ENCODE results near the gene ERC1. TPM values are rescaled to one million over a fixed set of nuclear protein-coding genes. Genes with fewer than 3 reads are reported as not detected.

Gene ERC1
- total and polyA plus RNA-seq, 2 experiments from 2014 or later = 18.4 to 29.7 TPM

DNA sequence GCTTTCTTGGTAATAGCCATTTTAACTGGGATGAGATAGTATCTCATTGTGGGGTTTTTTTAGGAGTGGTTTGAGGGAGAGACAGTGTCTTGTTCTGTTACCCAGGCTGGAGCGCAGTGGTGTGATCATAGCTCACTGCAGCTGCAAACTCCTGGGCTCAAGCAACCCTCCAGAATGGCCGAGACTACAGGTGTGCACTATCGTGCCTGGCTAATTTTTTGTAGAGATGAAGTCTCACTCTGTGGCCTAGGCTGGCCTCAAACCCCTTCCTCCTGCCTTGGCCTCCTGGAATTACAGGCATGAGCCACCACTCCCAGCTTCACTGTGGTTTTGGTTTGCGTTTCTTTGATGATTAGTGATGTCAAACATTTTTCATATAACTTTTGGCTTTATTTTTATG lies 293.6 kb downstream of the ERC1 start:
- peaks cover 21% of the 10 kb centered on the region for H3K4me1 ChIP-seq (ENCODE audit: insufficient read depth)
- no peaks in the 10 kb centered on the region for H3K27me3 ChIP-seq
- no peak overlapping the region for H3K27ac ChIP-seq
- TF ChIP-seq EZH2phosphoT487 (IDR thresholded peaks at IDR 0.05; ENCODE audit: low read depth, severe bottlenecking, unreplicated experiment) (no peak), EZH2 (IDR thresholded peaks at IDR 0.05; ENCODE audit: borderline replicate concordance) (no peak)
- TF ChIP-seq, protein P1, sequence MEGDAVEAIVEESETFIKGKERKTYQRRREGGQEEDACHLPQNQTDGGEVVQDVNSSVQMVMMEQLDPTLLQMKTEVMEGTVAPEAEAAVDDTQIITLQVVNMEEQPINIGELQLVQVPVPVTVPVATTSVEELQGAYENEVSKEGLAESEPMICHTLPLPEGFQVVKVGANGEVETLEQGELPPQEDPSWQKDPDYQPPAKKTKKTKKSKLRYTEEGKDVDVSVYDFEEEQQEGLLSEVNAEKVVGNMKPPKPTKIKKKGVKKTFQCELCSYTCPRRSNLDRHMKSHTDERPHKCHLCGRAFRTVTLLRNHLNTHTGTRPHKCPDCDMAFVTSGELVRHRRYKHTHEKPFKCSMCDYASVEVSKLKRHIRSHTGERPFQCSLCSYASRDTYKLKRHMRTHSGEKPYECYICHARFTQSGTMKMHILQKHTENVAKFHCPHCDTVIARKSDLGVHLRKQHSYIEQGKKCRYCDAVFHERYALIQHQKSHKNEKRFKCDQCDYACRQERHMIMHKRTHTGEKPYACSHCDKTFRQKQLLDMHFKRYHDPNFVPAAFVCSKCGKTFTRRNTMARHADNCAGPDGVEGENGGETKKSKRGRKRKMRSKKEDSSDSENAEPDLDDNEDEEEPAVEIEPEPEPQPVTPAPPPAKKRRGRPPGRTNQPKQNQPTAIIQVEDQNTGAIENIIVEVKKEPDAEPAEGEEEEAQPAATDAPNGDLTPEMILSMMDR (IDR thresholded peaks at IDR 0.05; ENCODE audit: poor library complexity) = no peak
- H3K4me2 ChIP-seq = no peak overlapping the region
- 88% methylated on average over 4 of the region's 4 CpGs for WGBS (ENCODE audit: low lambda C conversion rate, missing lambda C conversion rate)
- no peaks in the 10 kb centered on the region for H3K9me3 ChIP-seq (ENCODE audit: low read depth)
- no peak overlapping the region for H3K4me3 ChIP-seq
- H3K36me3 ChIP-seq (replicated peaks; ENCODE audit: insufficient read depth, low read depth) = no peaks in the 10 kb centered on the region
- H3K79me2 ChIP-seq = no peaks in the 10 kb centered on the region
- H4K20me1 ChIP-seq (ENCODE audit: insufficient read depth, poor library complexity, severe bottlenecking) = no peaks in the 10 kb centered on the region
- H2AFZ ChIP-seq = no peak overlapping the region
- H3K9me2 ChIP-seq (replicated peaks; ENCODE audit: insufficient read depth) = no peaks in the 10 kb centered on the region
- DNase-seq (ENCODE audit: low spot score) = no peak

DNA sequence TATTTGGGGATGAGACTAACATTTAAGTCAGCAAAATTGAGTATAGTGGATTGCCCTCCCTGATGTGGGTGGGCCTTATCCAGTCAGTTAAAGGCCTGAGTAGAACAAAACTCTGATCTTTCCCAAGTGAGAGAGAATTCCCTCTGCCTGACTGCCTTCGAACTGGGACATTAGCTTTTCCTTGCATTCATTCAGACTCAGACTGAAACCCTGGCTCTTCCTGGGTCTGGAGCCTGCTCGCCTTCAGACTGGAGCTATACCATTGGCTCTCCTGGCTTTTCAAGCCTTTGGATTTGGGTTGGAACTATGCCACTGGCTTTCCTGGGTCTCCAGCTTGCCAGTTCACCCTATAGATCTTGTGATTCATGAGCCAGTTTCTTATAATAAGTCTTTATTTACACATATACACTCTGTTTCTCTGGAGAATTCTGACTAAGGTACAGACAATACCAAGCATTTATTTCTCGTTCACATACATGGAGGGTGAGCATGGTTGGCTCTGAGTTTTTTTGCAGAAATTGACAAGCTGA lies 296.5 kb downstream of the ERC1 start:
- Histone ChIP-seq H3K4me3 (no peak overlapping the region), H3K9me3 (ENCODE audit: low read depth) (no peaks in the 10 kb centered on the region), H3K4me2 (no peak overlapping the region), H4K20me1 (ENCODE audit: insufficient read depth, poor library complexity, severe bottlenecking) (no peaks in the 10 kb centered on the region), H3K9me2 (replicated peaks; ENCODE audit: insufficient read depth) (no peaks in the 10 kb centered on the region), H3K27me3 (no peaks in the 10 kb centered on the region), H3K27ac (no peak overlapping the region), H2AFZ (no peak overlapping the region), H3K4me1 (ENCODE audit: insufficient read depth) (peaks cover 10% of the 10 kb centered on the region), H3K79me2 (no peaks in the 10 kb centered on the region), H3K36me3 (replicated peaks; ENCODE audit: insufficient read depth, low read depth) (no peaks in the 10 kb centered on the region)
- TF ChIP-seq EZH2phosphoT487 (IDR thresholded peaks at IDR 0.05; ENCODE audit: low read depth, severe bottlenecking, unreplicated experiment) = no peak
- no peak for TF ChIP-seq EZH2 (IDR thresholded peaks at IDR 0.05; ENCODE audit: borderline replicate concordance)
- TF ChIP-seq, protein P1 (IDR thresholded peaks at IDR 0.05; ENCODE audit: poor library complexity) = no peak
- WGBS (ENCODE audit: low lambda C conversion rate, missing lambda C conversion rate) = 95% methylated on average over 3 of the region's 3 CpGs
- DNase-seq (ENCODE audit: low spot score) = no peak

DNA sequence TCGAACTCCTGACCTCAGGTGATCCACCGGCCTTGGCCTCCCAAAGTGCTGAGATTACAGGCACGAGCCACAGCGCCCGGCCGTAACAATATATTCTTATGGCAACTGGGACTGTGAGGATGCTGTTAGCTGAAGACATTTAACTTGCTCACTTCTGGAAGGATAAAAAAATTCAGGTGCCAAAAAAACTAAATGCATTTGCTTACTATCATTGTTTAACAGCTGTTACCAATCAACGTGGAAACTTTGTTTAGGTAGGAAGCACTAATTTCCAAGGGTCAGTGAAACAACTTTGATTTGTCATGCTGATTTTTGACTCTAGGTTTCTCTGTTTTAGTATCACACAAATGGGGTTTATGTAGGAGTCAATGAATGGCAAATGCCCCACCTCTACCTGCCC lies 297.3 kb downstream of the ERC1 start:
- TF ChIP-seq EZH2phosphoT487 (IDR thresholded peaks at IDR 0.05; ENCODE audit: low read depth, severe bottlenecking, unreplicated experiment) (no peak), EZH2 (IDR thresholded peaks at IDR 0.05; ENCODE audit: borderline replicate concordance) (no peak)
- TF ChIP-seq, protein P1 (IDR thresholded peaks at IDR 0.05; ENCODE audit: poor library complexity) = no peak
- no peaks in the 10 kb centered on the region for H4K20me1 ChIP-seq (ENCODE audit: insufficient read depth, poor library complexity, severe bottlenecking)
- H3K36me3 ChIP-seq (replicated peaks; ENCODE audit: insufficient read depth, low read depth) = no peaks in the 10 kb centered on the region
- H3K4me3 ChIP-seq = no peak overlapping the region
- no peak for DNase-seq (ENCODE audit: low spot score)
- WGBS (ENCODE audit: low lambda C conversion rate, missing lambda C conversion rate) = 93% methylated on average over 7 of the region's 7 CpGs
- peaks cover 2% of the 10 kb centered on the region for H3K4me1 ChIP-seq (ENCODE audit: insufficient read depth)
- no peak overlapping the region for H3K4me2 ChIP-seq
- H3K27me3 ChIP-seq = no peaks in the 10 kb centered on the region
- no peak overlapping the region for H2AFZ ChIP-seq
- H3K79me2 ChIP-seq = no peaks in the 10 kb centered on the region
- no peaks in the 10 kb centered on the region for H3K9me3 ChIP-seq (ENCODE audit: low read depth)
- H3K27ac ChIP-seq = no peak overlapping the region
- H3K9me2 ChIP-seq (replicated peaks; ENCODE audit: insufficient read depth) = no peaks in the 10 kb centered on the region

Data from hepatocyte (in vitro differentiated cells).